Naive B cell (primary cell): ENCODE measurements around the gene GINS3. TPM values are rescaled to one million over a fixed set of nuclear protein-coding genes. Genes with fewer than 3 reads are reported as not detected.
"Not testable (repeated sequence)": the region's sequence is repeated elsewhere in the genome, so short reads cannot be mapped to it uniquely, and the experiment has no call there.

ENCODE experiments used
- ATAC-seq, 2 donors: fragments of 150-1000 bp; cut with Tn5 transposase; 2 replicates each; pipeline ENCODE4 v1.10.0; 2021; ENCODE audit warnings: low read depth in 2 of 2, mild to moderate bottlenecking in 2 of 2, moderate library complexity in 2 of 2
- DNase-seq: peaks from one replicate; pipeline ENCODE4 v3.0.0; 2022
- H3K27ac Mint-ChIP-seq, 6 donors: one replicate each; pipeline ENCODE4 v1.8.0; 2020 to 2022; ENCODE audit warnings: mild to moderate bottlenecking in 6 of 6, mixed read lengths in 6 of 6, moderate library complexity in 5 of 6, inconsistent platforms in 2 of 6
- H3K27me3 Mint-ChIP-seq, 3 donors: one replicate each; pipeline ENCODE4 v1.8.0; 2021 to 2022; ENCODE audit warnings: mixed read lengths in 3 of 3, mild to moderate bottlenecking in 1 of 3
- H3K36me3 Mint-ChIP-seq, 2 donors: one replicate each; pipeline ENCODE4 v1.8.0; 2020 to 2022; ENCODE audit warnings: mixed read lengths in 2 of 2, inconsistent platforms in 1 of 2, mild to moderate bottlenecking in 1 of 2
- H3K4me1 Mint-ChIP-seq, 3 donors: one replicate each; pipeline ENCODE4 v1.8.0; 2020 to 2022; ENCODE audit warnings: mixed read lengths in 3 of 3, inconsistent platforms in 1 of 3, mild to moderate bottlenecking in 1 of 3, moderate library complexity in 1 of 3
- H3K4me3 Mint-ChIP-seq, 8 donors: one replicate each; pipeline ENCODE4 v1.8.0; 2020 to 2022; ENCODE audit warnings: mild to moderate bottlenecking in 8 of 8, mixed read lengths in 8 of 8, moderate library complexity in 8 of 8, inconsistent platforms in 2 of 8
- H3K9me3 Mint-ChIP-seq, 7 donors: one replicate each; pipeline ENCODE4 v1.8.0; 2020 to 2022; ENCODE audit warnings: mixed read lengths in 7 of 7, mild to moderate bottlenecking in 5 of 7, inconsistent platforms in 2 of 7, moderate library complexity in 1 of 7
- polyA plus RNA-seq, 6 donors: library from polyadenylated mRNA; unstranded; fragments of 300-500 nt; fragmentation: Illumina TruSeq; gene quantifications; one replicate each; pipeline ENCODE4 v1.2.3, GENCODE V29; 2021; ENCODE audit warnings: low read depth in 6 of 6

Gene GINS3
- polyA plus RNA-seq, 6 donors from 2014 or later = 0.26 to 3.6 (median 2.2) TPM

GRCh38 chr16:58371841-58372240 is 20.4 kb upstream of the GINS3 start:
- Mint-ChIP-seq H3K4me3 (no peak overlapping the region), H3K27me3 (peaks cover 17 to 48% (median 38%) of the 10 kb centered on the region in 3 donors), H3K4me1 (no peaks in the 10 kb centered on the region), H3K27ac (peak overlapping the region in 1 of 6 donors; percentile 44), H3K36me3 (no peaks in the 10 kb centered on the region), H3K9me3 (peaks cover 0 to 7% (median 5%) of the 10 kb centered on the region in 7 donors)
- DNase-seq = no peak
- ATAC-seq = no peak

- Mint-ChIP-seq H3K4me3 (no peak overlapping the region), H3K27ac (no peak overlapping the region), H3K9me3 (peaks cover 0 to 7% (median 5%) of the 10 kb centered on the region in 7 donors), H3K4me1 (no peaks in the 10 kb centered on the region), H3K27me3 (peaks cover 14 to 34% (median 17%) of the 10 kb centered on the region in 3 donors), H3K36me3 (no peaks in the 10 kb centered on the region)
- no peak for ATAC-seq
- no peak for DNase-seq
These were observed 16.9 kb upstream of the GINS3 start for GRCh38 chr16:58375386-58375785.

DNA sequence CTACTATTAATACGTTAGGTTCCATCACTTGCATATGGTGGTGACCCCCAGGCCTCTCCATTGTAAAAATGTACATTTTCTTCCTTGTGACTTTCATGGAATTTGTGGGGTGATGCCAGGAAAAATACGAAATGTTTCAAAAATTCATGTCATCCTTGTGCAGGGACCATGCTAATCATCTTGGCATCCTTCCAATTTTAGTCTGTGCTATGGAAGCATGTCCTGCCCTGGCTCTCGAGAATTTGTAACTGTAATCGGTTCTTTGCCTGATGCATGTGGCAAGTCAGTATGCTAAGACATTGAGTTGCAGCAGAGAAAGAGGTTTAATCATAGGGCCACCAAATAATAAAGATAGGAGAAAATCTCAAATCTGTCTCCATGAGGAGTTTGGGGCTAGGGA is 14.3 kb upstream of the GINS3 start:
- Mint-ChIP-seq H3K27ac (no peak overlapping the region), H3K4me1 (no peaks in the 10 kb centered on the region)
- no peak for ATAC-seq

DNA sequence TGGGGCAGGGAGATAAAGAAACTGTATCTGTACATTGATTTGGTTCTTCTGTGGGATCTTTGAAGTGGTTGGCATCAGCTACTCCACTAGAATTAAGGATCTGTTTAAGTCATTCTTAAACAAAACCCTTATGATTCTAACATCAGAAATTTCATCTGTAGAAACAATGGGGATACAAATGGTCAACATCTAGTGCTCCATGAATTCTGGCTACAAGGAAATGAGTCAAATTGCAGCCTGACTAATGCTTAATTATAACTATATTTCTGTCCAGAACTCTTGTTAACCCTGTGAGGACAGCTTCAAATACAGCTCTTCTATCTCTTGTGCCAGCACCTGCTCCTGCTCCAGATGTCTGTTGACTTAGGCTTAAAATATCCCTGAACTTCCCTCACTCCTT is 13.9 kb upstream of the GINS3 start:
- Mint-ChIP-seq H3K27me3 (peaks cover 6 to 27% (median 17%) of the 10 kb centered on the region in 3 donors), H3K9me3 (peaks cover 0 to 5% (median 0%) of the 10 kb centered on the region in 7 donors), H3K36me3 (no peaks in the 10 kb centered on the region), H3K27ac (no peak overlapping the region), H3K4me3 (no peak overlapping the region), H3K4me1 (no peaks in the 10 kb centered on the region)
- ATAC-seq (no peak), DNase-seq (no peak)

More for the DNA sequence above, 14.3 kb upstream of the GINS3 start:
- DNase-seq = no peak
- Mint-ChIP-seq H3K36me3 (no peaks in the 10 kb centered on the region), H3K27me3 (peaks cover 6 to 30% (median 22%) of the 10 kb centered on the region in 3 donors), H3K4me3 (no peak overlapping the region), H3K9me3 (peaks cover 0 to 5% (median 0%) of the 10 kb centered on the region in 7 donors)

GRCh38 chr16:58379736-58380135 is 12.5 kb upstream of the GINS3 start:
- Mint-ChIP-seq H3K9me3 (peaks cover 0 to 5% (median 0%) of the 10 kb centered on the region in 7 donors), H3K4me1 (no peaks in the 10 kb centered on the region), H3K27me3 (peaks cover 11 to 24% (median 17%) of the 10 kb centered on the region in 3 donors), H3K36me3 (no peaks in the 10 kb centered on the region), H3K27ac (no peak overlapping the region), H3K4me3 (no peak overlapping the region)
- DNase-seq (no peak), ATAC-seq (no peak)

DNA sequence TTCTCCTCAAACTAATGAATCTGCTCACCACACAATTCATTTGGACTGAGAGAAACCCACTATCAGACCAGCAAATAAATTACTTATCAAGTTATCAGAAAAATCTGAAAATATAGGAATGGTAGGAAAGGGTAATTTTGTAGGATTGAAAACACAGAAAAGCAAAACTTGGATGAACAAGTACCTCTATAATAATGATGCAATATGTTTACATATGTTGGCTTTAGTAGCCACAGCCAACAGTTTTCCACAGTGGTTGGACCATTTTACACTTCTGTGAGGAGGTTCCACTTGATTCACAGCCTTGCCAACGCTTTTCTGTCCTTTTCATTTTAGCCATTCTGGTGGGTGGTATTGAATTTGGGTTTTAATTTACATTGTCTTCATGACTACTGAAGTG is 10.6 kb upstream of the GINS3 start:
- no peak for ATAC-seq
- H3K4me1 Mint-ChIP-seq = no peaks in the 10 kb centered on the region
- peaks cover 18 to 26% (median 19%) of the 10 kb centered on the region in 3 donors for H3K27me3 Mint-ChIP-seq
- no peak overlapping the region for H3K27ac Mint-ChIP-seq
- peaks cover 0 to 5% (median 0%) of the 10 kb centered on the region in 7 donors for H3K9me3 Mint-ChIP-seq
- no peak overlapping the region for H3K4me3 Mint-ChIP-seq
- DNase-seq = no peak
- no peaks in the 10 kb centered on the region for H3K36me3 Mint-ChIP-seq

- peaks cover 0 to 4% (median 0%) of the 10 kb centered on the region in 7 donors for H3K9me3 Mint-ChIP-seq
- DNase-seq (no peak), ATAC-seq (no peak)
- no peaks in the 10 kb centered on the region for H3K36me3 Mint-ChIP-seq
- H3K27ac Mint-ChIP-seq = no peak overlapping the region
- no peaks in the 10 kb centered on the region for H3K4me1 Mint-ChIP-seq
- H3K4me3 Mint-ChIP-seq = no peak overlapping the region
- peaks cover 19 to 32% (median 22%) of the 10 kb centered on the region in 3 donors for H3K27me3 Mint-ChIP-seq
These were observed 7.7 kb upstream of the GINS3 start for GRCh38 chr16:58384437-58385055.

DNA sequence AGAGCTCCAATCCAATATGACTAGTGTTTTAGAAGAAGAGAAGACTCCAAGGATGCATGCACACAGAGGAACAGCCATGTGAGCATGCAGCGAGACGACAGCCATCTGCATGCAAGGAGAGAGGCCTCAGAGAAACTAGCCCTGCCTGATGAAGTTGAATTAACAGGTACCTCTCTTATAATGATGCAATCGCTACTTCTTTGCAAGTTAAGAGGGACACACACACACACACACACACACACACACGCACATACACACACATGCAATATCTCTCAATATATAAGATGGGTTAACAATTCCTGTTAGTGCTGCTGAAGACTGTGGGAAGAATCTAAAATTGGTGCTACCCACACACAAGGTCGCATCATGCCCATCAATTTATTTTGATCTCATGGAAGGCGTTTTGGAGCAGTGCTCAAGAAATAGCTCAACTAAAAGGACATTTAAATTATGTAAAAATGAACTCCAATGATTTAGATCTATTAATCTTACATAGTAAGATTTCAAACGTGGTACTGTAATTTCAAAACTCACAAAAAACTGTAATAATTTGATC is 7.0 kb upstream of the GINS3 start:
- ATAC-seq = no peak
- H3K4me3 Mint-ChIP-seq = no peak overlapping the region
- no peaks in the 10 kb centered on the region for H3K36me3 Mint-ChIP-seq
- H3K4me1 Mint-ChIP-seq = no peaks in the 10 kb centered on the region
- H3K9me3 Mint-ChIP-seq = peaks cover 0 to 4% (median 0%) of the 10 kb centered on the region in 7 donors
- H3K27ac Mint-ChIP-seq = no peak overlapping the region
- peaks cover 13 to 32% (median 18%) of the 10 kb centered on the region in 3 donors for H3K27me3 Mint-ChIP-seq
- no peak for DNase-seq

DNA sequence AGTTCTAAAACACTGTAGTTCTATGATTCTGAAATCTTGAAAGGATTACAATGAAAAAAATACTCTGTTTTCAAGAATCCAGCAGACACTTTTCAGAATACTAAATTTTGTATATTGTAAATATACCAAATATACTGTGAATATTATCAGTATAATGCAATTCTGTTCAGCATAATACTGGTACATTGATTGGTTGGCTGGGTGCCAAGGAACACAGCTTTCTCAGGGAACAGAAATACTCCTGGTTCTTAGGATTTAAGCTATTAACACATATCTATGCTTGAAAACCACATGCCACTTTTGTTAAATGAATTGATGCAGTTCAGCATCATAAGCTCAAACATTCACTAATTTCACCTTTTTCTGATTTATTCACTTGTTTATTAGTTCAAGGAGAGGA is 2.5 kb upstream of the GINS3 start:
- ATAC-seq (no peak), DNase-seq (no peak)
- Mint-ChIP-seq H3K9me3 (peaks cover 0 to 3% (median 0%) of the 10 kb centered on the region in 7 donors), H3K4me3 (no peak overlapping the region), H3K36me3 (peaks cover 0 to 7% of the 10 kb centered on the region in 2 donors), H3K27ac (no peak overlapping the region), H3K4me1 (peaks cover 4 to 20% (median 10%) of the 10 kb centered on the region in 3 donors), H3K27me3 (peaks cover 5 to 32% (median 14%) of the 10 kb centered on the region in 3 donors)

DNA sequence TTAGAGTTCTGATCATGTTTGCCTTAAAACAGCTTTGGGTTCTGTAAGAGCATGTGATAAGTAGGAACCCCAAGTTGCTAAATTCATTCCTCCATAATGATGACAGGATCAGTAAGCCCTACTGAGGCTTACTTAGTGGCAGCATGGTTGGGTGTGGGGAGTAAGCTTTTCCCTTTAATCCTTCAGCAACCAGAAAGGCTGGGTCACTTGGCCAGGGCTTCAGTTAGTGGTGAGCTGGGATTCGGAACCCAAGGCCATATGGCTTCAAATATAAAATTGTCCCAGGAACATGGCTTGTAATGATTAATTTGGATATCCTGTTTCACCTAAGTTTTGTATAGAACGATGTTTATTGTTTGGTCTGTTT is 850 bp downstream of the GINS3 start:
- ATAC-seq = no peak

DNA sequence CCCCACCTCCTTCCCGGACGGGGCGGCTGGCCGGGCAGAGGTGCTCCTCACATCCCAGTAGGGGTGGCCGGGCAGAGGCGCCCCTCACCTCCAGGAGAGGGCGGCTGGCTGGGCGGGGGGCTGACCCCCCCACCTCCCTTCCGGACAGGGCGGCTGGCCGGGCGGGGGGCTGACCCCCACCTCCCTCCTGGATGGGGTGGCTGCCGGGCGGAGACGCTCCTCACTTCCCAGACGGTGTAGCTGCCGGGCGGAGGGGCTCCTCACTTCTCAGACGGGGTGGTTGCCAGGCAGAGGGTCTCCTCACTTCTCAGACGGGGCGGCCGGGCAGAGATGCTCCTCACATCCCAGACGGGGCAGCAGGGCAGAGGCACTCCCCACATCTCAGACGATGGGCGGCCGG is 4.6 kb downstream of the GINS3 start:
- H3K36me3 Mint-ChIP-seq, H3K9me3 Mint-ChIP-seq, H3K27ac Mint-ChIP-seq, ATAC-seq, DNase-seq, H3K4me3 Mint-ChIP-seq, H3K27me3 Mint-ChIP-seq: not testable (repeated sequence)
- peaks cover 4 to 17% (median 10%) of the 10 kb centered on the region in 3 donors for H3K4me1 Mint-ChIP-seq

More for the DNA sequence above, 850 bp downstream of the GINS3 start:
- Mint-ChIP-seq H3K27ac (peak overlapping the region in 2 of 6 donors; percentile 93 to 97), H3K4me3 (peak overlapping the region; percentile 98 to 100 (median 100)), H3K27me3 (peaks cover 4 to 22% (median 13%) of the 10 kb centered on the region in 3 donors), H3K36me3 (peaks cover 0 to 7% of the 10 kb centered on the region in 2 donors), H3K4me1 (peaks cover 4 to 20% (median 10%) of the 10 kb centered on the region in 3 donors), H3K9me3 (peaks cover 0 to 4% (median 0%) of the 10 kb centered on the region in 7 donors)
- DNase-seq = no peak

DNA sequence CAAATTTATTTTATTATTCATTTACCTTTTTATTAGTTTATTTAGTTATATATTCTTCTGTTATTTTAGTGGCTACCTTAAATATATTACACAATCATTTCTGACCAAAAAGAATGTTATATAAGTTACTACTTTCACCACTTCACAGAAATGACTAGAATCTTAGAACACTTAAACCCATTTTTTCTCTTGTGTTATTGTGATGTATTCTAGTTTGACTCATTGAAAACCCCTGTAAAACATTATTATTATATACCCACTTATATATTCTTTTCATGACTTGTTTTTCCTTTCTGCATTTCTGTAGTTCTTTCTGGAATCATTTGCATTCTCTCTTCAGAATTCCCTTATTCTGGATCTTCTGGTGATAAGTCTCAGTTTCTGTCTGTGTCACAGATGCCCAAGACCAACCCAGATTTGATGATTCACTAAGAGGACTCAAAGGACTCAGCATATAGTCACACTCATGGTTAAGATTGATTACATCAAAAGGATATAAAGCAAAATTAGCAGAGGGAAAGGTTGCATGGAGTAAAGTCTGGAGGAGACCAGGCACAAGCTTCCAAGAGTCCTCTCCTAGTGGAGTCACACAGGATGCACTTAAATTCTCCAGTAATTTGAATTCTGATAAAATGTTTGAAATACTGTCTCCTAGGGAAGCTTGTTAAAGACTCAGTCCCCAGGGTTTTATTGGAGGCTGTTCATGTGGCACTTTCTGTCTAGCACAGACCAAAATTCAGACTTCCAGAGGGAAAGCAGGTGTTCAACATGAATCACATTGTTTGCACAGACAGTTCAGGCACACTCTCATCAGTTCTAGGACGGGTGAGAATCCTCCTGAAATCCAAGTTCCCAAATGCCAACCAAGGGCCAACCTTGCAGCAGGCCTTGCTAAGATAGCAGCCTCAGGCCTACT is 7.7 kb downstream of the GINS3 start:
- Mint-ChIP-seq H3K27me3 (no peaks in the 10 kb centered on the region), H3K4me3 (no peak overlapping the region), H3K9me3 (peaks cover 0 to 4% (median 0%) of the 10 kb centered on the region in 7 donors), H3K36me3 (peaks cover 7 to 14% of the 10 kb centered on the region in 2 donors), H3K27ac (no peak overlapping the region), H3K4me1 (no peaks in the 10 kb centered on the region)
- ATAC-seq (no peak), DNase-seq (no peak)

- not testable (repeated sequence) for H3K4me1 Mint-ChIP-seq, DNase-seq, H3K27me3 Mint-ChIP-seq, H3K9me3 Mint-ChIP-seq, H3K27ac Mint-ChIP-seq, ATAC-seq, H3K4me3 Mint-ChIP-seq
- H3K36me3 Mint-ChIP-seq = peaks cover 7 to 14% of the 10 kb centered on the region in 2 donors
These were observed 9.0 kb downstream of the GINS3 start for GRCh38 chr16:58401305-58401704.
